H9 (cell line): ENCODE results near the gene CYBRD1. TPM values are rescaled to one million over a fixed set of nuclear protein-coding genes. Genes with fewer than 3 reads are reported as not detected.

Experiments
- DNase-seq: peaks from one replicate; pipeline ENCODE4 v3.0.0-alpha.2; 2017
- H2AFZ ChIP-seq: one replicate; pipeline ENCODE4 v1.6.1; 2013; ENCODE audit warnings: mild to moderate bottlenecking, low read length, control low read depth, moderate library complexity
- H2AK5ac ChIP-seq: 2 replicates; pipeline ENCODE4 v1.6.1; 2013; ENCODE audit warnings: low read length, control low read depth, mixed read lengths; ENCODE audit not compliant: insufficient read length
- H2BK120ac ChIP-seq: one replicate; pipeline ENCODE4 v1.6.1; 2013; ENCODE audit warnings: low read depth, mild to moderate bottlenecking, low read length, control low read depth, inconsistent platforms; ENCODE audit not compliant: poor library complexity, severe bottlenecking
- H2BK12ac ChIP-seq: 2 replicates; pipeline ENCODE4 v1.6.1; 2013; ENCODE audit warnings: low read length, control low read depth, mixed read lengths, low read depth; ENCODE audit not compliant: insufficient read length
- H2BK15ac ChIP-seq: 2 replicates; pipeline ENCODE4 v1.6.1; 2013; ENCODE audit warnings: low read depth, low read length, control low read depth
- H2BK20ac ChIP-seq: one replicate; pipeline ENCODE4 v1.6.1; 2013; ENCODE audit warnings: low read depth, mild to moderate bottlenecking, low read length, control low read depth, inconsistent platforms; ENCODE audit not compliant: poor library complexity, severe bottlenecking
- H2BK5ac ChIP-seq: 2 replicates; pipeline ENCODE4 v1.6.1; 2013; ENCODE audit warnings: low read length, control low read depth, mixed read lengths; ENCODE audit not compliant: insufficient read length
- H3K14ac ChIP-seq: 2 replicates; pipeline ENCODE4 v1.6.1; 2013; ENCODE audit warnings: low read length, control low read depth; ENCODE audit not compliant: insufficient read depth
- H3K18ac ChIP-seq: 2 replicates; pipeline ENCODE4 v1.6.1; 2013; ENCODE audit warnings: low read depth, mild to moderate bottlenecking, mixed read lengths, low read length, control low read depth; ENCODE audit not compliant: insufficient read length
- H3K23ac ChIP-seq: 2 replicates; pipeline ENCODE4 v1.6.1; 2013; ENCODE audit warnings: low read length, control low read depth, mixed read lengths, low read depth; ENCODE audit not compliant: insufficient read length
- H3K23me2 ChIP-seq: 2 replicates; pipeline ENCODE4 v1.6.1; 2013; ENCODE audit warnings: low read depth, mild to moderate bottlenecking, mixed read lengths, low read length, control low read depth; ENCODE audit not compliant: insufficient read length, poor library complexity, severe bottlenecking
- H3K27ac ChIP-seq: 2 replicates; pipeline ENCODE4 v1.5.1; 2013; ENCODE audit warnings: low read length, control low read depth, mixed read lengths, low read depth; ENCODE audit not compliant: insufficient read length
- H3K27me3 ChIP-seq: 2 replicates; pipeline ENCODE4 v1.6.1; 2013; ENCODE audit warnings: low read length, control low read depth, inconsistent platforms; ENCODE audit not compliant: insufficient read depth
- H3K4ac ChIP-seq: 2 replicates; pipeline ENCODE4 v1.6.1; 2013; ENCODE audit warnings: low read depth, mild to moderate bottlenecking, control low read depth, inconsistent platforms, low read length, moderate library complexity
- H3K4me1 ChIP-seq: 2 replicates; pipeline ENCODE4 v1.6.1; 2013; ENCODE audit warnings: low read length, control low read depth, inconsistent platforms; ENCODE audit not compliant: insufficient read depth
- H3K4me2 ChIP-seq: 2 replicates; pipeline ENCODE4 v1.6.1; 2013; ENCODE audit warnings: low read length, control low read depth, mixed read lengths; ENCODE audit not compliant: insufficient read length, insufficient read depth
- H3K56ac ChIP-seq: 2 replicates; pipeline ENCODE4 v1.6.1; 2013; ENCODE audit warnings: low read depth, mild to moderate bottlenecking, mixed read lengths, low read length, control low read depth; ENCODE audit not compliant: insufficient read length
- H3K79me1 ChIP-seq: 2 replicates; pipeline ENCODE4 v1.6.1; 2013; ENCODE audit warnings: low read depth, mild to moderate bottlenecking, moderate library complexity, low read length, control low read depth, inconsistent platforms; ENCODE audit not compliant: insufficient read depth, poor library complexity, severe bottlenecking
- H3K79me2 ChIP-seq: 2 replicates; pipeline ENCODE4 v1.6.1; 2013; ENCODE audit warnings: low read length, control low read depth, inconsistent platforms; ENCODE audit not compliant: insufficient read depth
- H3K9ac ChIP-seq: 2 replicates; pipeline ENCODE4 v1.6.1; 2013; ENCODE audit warnings: low read length, control low read depth, mixed read lengths; ENCODE audit not compliant: insufficient read length; ENCODE audit errors: extremely low read depth
- H3K9me3 ChIP-seq: one replicate; pipeline ENCODE4 v1.6.1; 2013; ENCODE audit warnings: low read depth, low read length, inconsistent platforms; ENCODE audit not compliant: control insufficient read depth
- H3T11ph ChIP-seq: one replicate; pipeline ENCODE4 v1.6.1; 2013; ENCODE audit warnings: mild to moderate bottlenecking, low read length, control low read depth, inconsistent platforms
- H4K20me1 ChIP-seq: one replicate; pipeline ENCODE4 v1.6.1; 2013; ENCODE audit not compliant: control insufficient read depth, insufficient read length, insufficient read depth
- H4K5ac ChIP-seq: 2 replicates; pipeline ENCODE4 v1.6.1; 2013; ENCODE audit warnings: low read depth, mild to moderate bottlenecking, mixed read lengths, low read length, control low read depth; ENCODE audit not compliant: insufficient read length
- H4K8ac ChIP-seq: replicated peaks from 2 replicates; pipeline ENCODE4 v1.6.1; 2013; ENCODE audit warnings: low read length, control low read depth, mixed read lengths, low read depth; ENCODE audit not compliant: insufficient read length
- H4K91ac ChIP-seq: 2 replicates; pipeline ENCODE4 v1.6.1; 2013; ENCODE audit warnings: low read depth, mild to moderate bottlenecking, moderate library complexity, mixed read lengths, low read length, control low read depth; ENCODE audit not compliant: insufficient read length
- H3K27ac Mint-ChIP-seq, 3 experiments: 2 replicates in 2 of 3; 3 replicates in 1 of 3; pipeline ENCODE4 v1.8.0; 2020 to 2021; ENCODE audit warnings: mixed read lengths in 3 of 3, mild to moderate bottlenecking in 1 of 3, moderate library complexity in 1 of 3
- H3K27me3 Mint-ChIP-seq: 2 replicates; pipeline ENCODE4 v1.8.0; 2021; ENCODE audit warnings: low read depth, mild to moderate bottlenecking, moderate library complexity, mixed read lengths
- H3K36me3 Mint-ChIP-seq, 3 experiments: 2 replicates in 2 of 3; 3 replicates in 1 of 3; pipeline ENCODE4 v1.8.0; 2020 to 2021; ENCODE audit warnings: low read depth in 3 of 3, mixed read lengths in 3 of 3; ENCODE audit not compliant: insufficient read depth in 1 of 3
- H3K4me1 Mint-ChIP-seq, 2 experiments: 2 replicates each; pipeline ENCODE4 v1.8.0; 2020; ENCODE audit warnings: mixed read lengths in 2 of 2
- H3K4me3 Mint-ChIP-seq, 2 experiments: 2 replicates in 1 of 2; 3 replicates in 1 of 2; pipeline ENCODE4 v1.8.0; 2020 to 2021; ENCODE audit warnings: mild to moderate bottlenecking in 2 of 2, mixed read lengths in 2 of 2, moderate library complexity in 1 of 2
- H3K9me3 Mint-ChIP-seq, 2 experiments: 2 replicates in 1 of 2; 3 replicates in 1 of 2; pipeline ENCODE4 v1.8.0; 2020; ENCODE audit warnings: mild to moderate bottlenecking in 2 of 2, mixed read lengths in 2 of 2, moderate library complexity in 1 of 2
- WGBS: extraction: QIAGEN DNeasy Blood & Tissue Kit; methylation state at CpG from one replicate; pipeline ENCODE4 v1.1.7; 2013; ENCODE audit warnings: missing lambda C conversion rate, low lambda C conversion rate, mixed read lengths; ENCODE audit not compliant: insufficient read length; ENCODE audit errors: extremely low coverage; 5-methylcytosine and 5-hydroxymethylcytosine counted together
- total RNA-seq: library from RNA; stranded (reverse); gene quantifications from 2 replicates; pipeline ENCODE4 v1.2.1, GENCODE V29; 2021
- TF ChIP-seq, protein P1 (sequence below): fragments of 200-600 bp; sonication (generic); conservative IDR thresholded peaks from 3 replicates; pipeline ENCODE4 v1.8.0; 2021; ENCODE audit warnings: antibody characterized with exemption, mild to moderate bottlenecking

CYBRD1 gene
- total RNA-seq, 1 experiment from 2014 or later: 3.6 TPM

DNA sequence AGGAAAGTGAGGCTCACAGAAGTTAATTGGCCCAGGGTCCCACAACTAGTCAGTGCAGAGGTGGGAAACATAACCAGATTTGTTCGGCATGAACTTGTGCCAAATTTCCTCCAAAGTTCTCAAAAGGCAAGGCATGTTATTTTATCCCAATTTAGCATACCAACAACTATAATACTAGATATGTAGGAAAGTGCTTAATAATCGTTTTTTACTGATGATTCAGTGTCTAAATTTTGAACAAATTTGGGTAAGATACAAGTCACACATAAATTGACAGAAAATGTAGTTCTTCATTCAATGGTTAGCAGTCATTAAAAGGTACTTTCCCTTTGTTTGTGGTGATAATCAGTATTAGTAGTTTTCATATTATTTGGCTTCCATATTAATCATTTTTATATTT is 38.5 kb upstream of the CYBRD1 start:
- Histone ChIP-seq H3K4ac (no peak overlapping the region), H3K23ac (no peak overlapping the region), H3K27ac (no peak overlapping the region), H3K9ac (no peak overlapping the region), H3K79me1 (no peaks in the 10 kb centered on the region), H4K20me1 (no peaks in the 10 kb centered on the region), H3T11ph (no peak overlapping the region), H2BK20ac (no peak overlapping the region), H3K23me2 (no peaks in the 10 kb centered on the region), H3K18ac (no peak overlapping the region), H3K4me2 (no peak overlapping the region), H2BK5ac (no peak overlapping the region), H4K91ac (no peak overlapping the region), H2BK12ac (no peak overlapping the region), H4K8ac (no peak overlapping the region), H3K9me3 (no peaks in the 10 kb centered on the region), H2AFZ (no peak overlapping the region), H4K5ac (no peak overlapping the region), H3K27me3 (no peaks in the 10 kb centered on the region), H2AK5ac (no peak overlapping the region), H2BK120ac (no peak overlapping the region), H3K79me2 (no peaks in the 10 kb centered on the region), H3K14ac (no peak overlapping the region), H2BK15ac (no peak overlapping the region), H3K4me1 (peaks cover 6% of the 10 kb centered on the region; the same call in 1 of the 2 replicates), H3K56ac (no peak overlapping the region)
- Mint-ChIP-seq H3K36me3 (peaks cover 3 to 22% (median 8%) of the 10 kb centered on the region in 3 experiments; a peak in 4 of 7 replicates), H3K27me3 (no peaks in the 10 kb centered on the region), H3K4me1 (peaks cover 14 to 23% of the 10 kb centered on the region in 2 experiments), H3K4me3 (no peak overlapping the region), H3K27ac (no peak overlapping the region), H3K9me3 (no peaks in the 10 kb centered on the region)
- no peak for DNase-seq
- no CpG with 5 or more reads among the region's 2 CpGs for WGBS
- TF ChIP-seq, protein P1, sequence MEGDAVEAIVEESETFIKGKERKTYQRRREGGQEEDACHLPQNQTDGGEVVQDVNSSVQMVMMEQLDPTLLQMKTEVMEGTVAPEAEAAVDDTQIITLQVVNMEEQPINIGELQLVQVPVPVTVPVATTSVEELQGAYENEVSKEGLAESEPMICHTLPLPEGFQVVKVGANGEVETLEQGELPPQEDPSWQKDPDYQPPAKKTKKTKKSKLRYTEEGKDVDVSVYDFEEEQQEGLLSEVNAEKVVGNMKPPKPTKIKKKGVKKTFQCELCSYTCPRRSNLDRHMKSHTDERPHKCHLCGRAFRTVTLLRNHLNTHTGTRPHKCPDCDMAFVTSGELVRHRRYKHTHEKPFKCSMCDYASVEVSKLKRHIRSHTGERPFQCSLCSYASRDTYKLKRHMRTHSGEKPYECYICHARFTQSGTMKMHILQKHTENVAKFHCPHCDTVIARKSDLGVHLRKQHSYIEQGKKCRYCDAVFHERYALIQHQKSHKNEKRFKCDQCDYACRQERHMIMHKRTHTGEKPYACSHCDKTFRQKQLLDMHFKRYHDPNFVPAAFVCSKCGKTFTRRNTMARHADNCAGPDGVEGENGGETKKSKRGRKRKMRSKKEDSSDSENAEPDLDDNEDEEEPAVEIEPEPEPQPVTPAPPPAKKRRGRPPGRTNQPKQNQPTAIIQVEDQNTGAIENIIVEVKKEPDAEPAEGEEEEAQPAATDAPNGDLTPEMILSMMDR: no peak
